ENCODE data around the gene MYLK3. TPM values are rescaled to one million over a fixed set of nuclear protein-coding genes. Genes with fewer than 3 reads are reported as not detected.

Gene MYLK3
- polyA plus RNA-seq, 4 donors: 0.04 to 0.81 (median 0.25) TPM; not detected in 1

- DNase-seq (no peak), FAIRE-seq (no peak)
- no peak overlapping the region for H3K27ac ChIP-seq (ENCODE audit: low read depth in 1 of 3, low read length in 2 of 3)
- H3K4me1 ChIP-seq (ENCODE audit: control insufficient read depth in 3 of 3, insufficient read depth in 2 of 3, low read depth in 1 of 3, low read length in 2 of 3): no peaks in the 10 kb centered on the region
- H3K9me3 ChIP-seq (ENCODE audit: control insufficient read depth in 2 of 2, insufficient read depth in 1 of 2, low read depth in 1 of 2, low read length in 1 of 2): no peaks in the 10 kb centered on the region
- H3K27me3 ChIP-seq (ENCODE audit: control insufficient read depth in 3 of 3, insufficient read depth in 3 of 3, low read length in 3 of 3): no peaks in the 10 kb centered on the region
- H3K4me3 ChIP-seq (ENCODE audit: low read depth in 1 of 3, low read length in 3 of 3): no peak overlapping the region
- WGBS, 3 donors: 81 to 86% (median 81%) methylated on average over 10 of the region's 10 CpGs
- no peaks in the 10 kb centered on the region for H3K36me3 ChIP-seq (ENCODE audit: control insufficient read depth in 3 of 3, insufficient read depth in 2 of 3, low read depth in 1 of 3, low read length in 3 of 3)
These were observed 36.8 kb downstream of the MYLK3 start for GRCh38 chr16:46711106-46712058.

GRCh38 chr16:46709469-46710005 is 38.6 kb downstream of the MYLK3 start:
- no peaks in the 10 kb centered on the region for H3K27me3 ChIP-seq (ENCODE audit: control insufficient read depth in 3 of 3, insufficient read depth in 3 of 3, low read length in 3 of 3)
- no peak for FAIRE-seq
- no peak overlapping the region for H3K27ac ChIP-seq (ENCODE audit: low read depth in 1 of 3, low read length in 2 of 3)
- 44 to 49% (median 48%) methylated on average over 3 of the region's 3 CpGs for WGBS, 3 donors
- no peaks in the 10 kb centered on the region for H3K36me3 ChIP-seq (ENCODE audit: control insufficient read depth in 3 of 3, insufficient read depth in 2 of 3, low read depth in 1 of 3, low read length in 3 of 3)
- no peak overlapping the region for H3K4me3 ChIP-seq (ENCODE audit: low read depth in 1 of 3, low read length in 3 of 3)
- no peaks in the 10 kb centered on the region for H3K9me3 ChIP-seq (ENCODE audit: control insufficient read depth in 2 of 2, insufficient read depth in 1 of 2, low read depth in 1 of 2, low read length in 1 of 2)
- no peak for DNase-seq
- H3K4me1 ChIP-seq (ENCODE audit: control insufficient read depth in 3 of 3, insufficient read depth in 2 of 3, low read depth in 1 of 3, low read length in 2 of 3): no peaks in the 10 kb centered on the region

GRCh38 chr16:46706642-46707041 is 41.5 kb downstream of the MYLK3 start:
- H3K27me3 ChIP-seq (ENCODE audit: control insufficient read depth in 3 of 3, insufficient read depth in 3 of 3, low read length in 3 of 3): no peaks in the 10 kb centered on the region
- H3K36me3 ChIP-seq (ENCODE audit: control insufficient read depth in 3 of 3, insufficient read depth in 2 of 3, low read depth in 1 of 3, low read length in 3 of 3): no peaks in the 10 kb centered on the region
- peak in 1 of 2 donors; percentile 5 for DNase-seq
- WGBS, 3 donors: 0% methylated on average over 1 of the region's 1 CpG
- FAIRE-seq: no peak
- H3K27ac ChIP-seq (ENCODE audit: low read depth in 1 of 3, low read length in 2 of 3): no peak overlapping the region
- H3K4me1 ChIP-seq (ENCODE audit: control insufficient read depth in 3 of 3, insufficient read depth in 2 of 3, low read depth in 1 of 3, low read length in 2 of 3): no peaks in the 10 kb centered on the region
- no peaks in the 10 kb centered on the region for H3K9me3 ChIP-seq (ENCODE audit: control insufficient read depth in 2 of 2, insufficient read depth in 1 of 2, low read depth in 1 of 2, low read length in 1 of 2)
- H3K4me3 ChIP-seq (ENCODE audit: low read depth in 1 of 3, low read length in 3 of 3): no peak overlapping the region

- no peak for FAIRE-seq
- no peaks in the 10 kb centered on the region for H3K4me1 ChIP-seq (ENCODE audit: control insufficient read depth in 3 of 3, insufficient read depth in 2 of 3, low read depth in 1 of 3, low read length in 2 of 3)
These were observed 46.1 kb downstream of the MYLK3 start for GRCh38 chr16:46702030-46702429.

GRCh38 chr16:46701615-46702014 is 46.5 kb downstream of the MYLK3 start:
- H3K9me3 ChIP-seq (ENCODE audit: control insufficient read depth in 2 of 2, insufficient read depth in 1 of 2, low read depth in 1 of 2, low read length in 1 of 2): no peaks in the 10 kb centered on the region
- WGBS, 3 donors: 75 to 91% (median 84%) methylated on average over 4 of the region's 4 CpGs
- H3K27ac ChIP-seq (ENCODE audit: low read depth in 1 of 3, low read length in 2 of 3): no peak overlapping the region
- DNase-seq: no peak
- no peak overlapping the region for H3K4me3 ChIP-seq (ENCODE audit: low read depth in 1 of 3, low read length in 3 of 3)
- FAIRE-seq: no peak
- H3K36me3 ChIP-seq (ENCODE audit: control insufficient read depth in 3 of 3, insufficient read depth in 2 of 3, low read depth in 1 of 3, low read length in 3 of 3): peaks cover 0 to 2% (median 0%) of the 10 kb centered on the region in 3 donors
- H3K4me1 ChIP-seq (ENCODE audit: control insufficient read depth in 3 of 3, insufficient read depth in 2 of 3, low read depth in 1 of 3, low read length in 2 of 3): no peaks in the 10 kb centered on the region
- no peaks in the 10 kb centered on the region for H3K27me3 ChIP-seq (ENCODE audit: control insufficient read depth in 3 of 3, insufficient read depth in 3 of 3, low read length in 3 of 3)

More at GRCh38 chr16:46702030-46702429, 46.1 kb downstream of the MYLK3 start:
- no peaks in the 10 kb centered on the region for H3K27me3 ChIP-seq (ENCODE audit: control insufficient read depth in 3 of 3, insufficient read depth in 3 of 3, low read length in 3 of 3)
- no peak for DNase-seq
- no peaks in the 10 kb centered on the region for H3K9me3 ChIP-seq (ENCODE audit: control insufficient read depth in 2 of 2, insufficient read depth in 1 of 2, low read depth in 1 of 2, low read length in 1 of 2)
- H3K27ac ChIP-seq (ENCODE audit: low read depth in 1 of 3, low read length in 2 of 3): no peak overlapping the region
- H3K36me3 ChIP-seq (ENCODE audit: control insufficient read depth in 3 of 3, insufficient read depth in 2 of 3, low read depth in 1 of 3, low read length in 3 of 3): peaks cover 0 to 2% (median 0%) of the 10 kb centered on the region in 3 donors
- H3K4me3 ChIP-seq (ENCODE audit: low read depth in 1 of 3, low read length in 3 of 3): no peak overlapping the region
- 60 to 81% (median 77%) methylated on average over 2 of the region's 2 CpGs for WGBS, 3 donors

GRCh38 chr16:46700048-46700447 is 48.1 kb downstream of the MYLK3 start:
- Histone ChIP-seq H3K4me3 (ENCODE audit: low read depth in 1 of 3, low read length in 3 of 3) (no peak overlapping the region), H3K27ac (ENCODE audit: low read depth in 1 of 3, low read length in 2 of 3) (no peak overlapping the region), H3K9me3 (ENCODE audit: control insufficient read depth in 2 of 2, insufficient read depth in 1 of 2, low read depth in 1 of 2, low read length in 1 of 2) (no peaks in the 10 kb centered on the region), H3K36me3 (ENCODE audit: control insufficient read depth in 3 of 3, insufficient read depth in 2 of 3, low read depth in 1 of 3, low read length in 3 of 3) (peaks cover 0 to 6% (median 0%) of the 10 kb centered on the region in 3 donors), H3K4me1 (ENCODE audit: control insufficient read depth in 3 of 3, insufficient read depth in 2 of 3, low read depth in 1 of 3, low read length in 2 of 3) (no peaks in the 10 kb centered on the region), H3K27me3 (ENCODE audit: control insufficient read depth in 3 of 3, insufficient read depth in 3 of 3, low read length in 3 of 3) (no peaks in the 10 kb centered on the region)
- FAIRE-seq (no peak), DNase-seq (no peak)
- 95 to 96% (median 95%) methylated on average over 3 of the region's 3 CpGs for whole genome bisulfite sequencing, 3 donors

GRCh38 chr16:46696957-46697356 is 51.2 kb downstream of the MYLK3 start:
- no peak overlapping the region for H3K4me3 ChIP-seq (ENCODE audit: low read depth in 1 of 3, low read length in 3 of 3)
- no peaks in the 10 kb centered on the region for H3K4me1 ChIP-seq (ENCODE audit: control insufficient read depth in 3 of 3, insufficient read depth in 2 of 3, low read depth in 1 of 3, low read length in 2 of 3)
- no peaks in the 10 kb centered on the region for H3K27me3 ChIP-seq (ENCODE audit: control insufficient read depth in 3 of 3, insufficient read depth in 3 of 3, low read length in 3 of 3)
- WGBS, 3 donors: 71 to 78% (median 74%) methylated on average over 3 of the region's 3 CpGs
- H3K27ac ChIP-seq (ENCODE audit: low read depth in 1 of 3, low read length in 2 of 3): no peak overlapping the region
- DNase-seq (no peak), FAIRE-seq (no peak)
- H3K36me3 ChIP-seq (ENCODE audit: control insufficient read depth in 3 of 3, insufficient read depth in 2 of 3, low read depth in 1 of 3, low read length in 3 of 3): peaks cover 0 to 10% (median 0%) of the 10 kb centered on the region in 3 donors
- no peaks in the 10 kb centered on the region for H3K9me3 ChIP-seq (ENCODE audit: control insufficient read depth in 2 of 2, insufficient read depth in 1 of 2, low read depth in 1 of 2, low read length in 1 of 2)

- H3K27me3 ChIP-seq (ENCODE audit: control insufficient read depth in 3 of 3, insufficient read depth in 3 of 3, low read length in 3 of 3): no peaks in the 10 kb centered on the region
- no peaks in the 10 kb centered on the region for H3K9me3 ChIP-seq (ENCODE audit: control insufficient read depth in 2 of 2, insufficient read depth in 1 of 2, low read depth in 1 of 2, low read length in 1 of 2)
- FAIRE-seq: no peak
- H3K27ac ChIP-seq (ENCODE audit: low read depth in 1 of 3, low read length in 2 of 3): no peak overlapping the region
- no peak overlapping the region for H3K4me3 ChIP-seq (ENCODE audit: low read depth in 1 of 3, low read length in 3 of 3)
- peaks cover 0 to 10% (median 0%) of the 10 kb centered on the region in 3 donors for H3K36me3 ChIP-seq (ENCODE audit: control insufficient read depth in 3 of 3, insufficient read depth in 2 of 3, low read depth in 1 of 3, low read length in 3 of 3)
- no peak for DNase-seq
- H3K4me1 ChIP-seq (ENCODE audit: control insufficient read depth in 3 of 3, insufficient read depth in 2 of 3, low read depth in 1 of 3, low read length in 2 of 3): peaks cover 0 to 6% (median 2%) of the 10 kb centered on the region in 3 donors
- WGBS, 3 donors: 93 to 95% (median 95%) methylated on average over 5 of the region's 5 CpGs
These were observed 52.2 kb downstream of the MYLK3 start for GRCh38 chr16:46695937-46696336.
